Astrocyte (in vitro differentiated cells and primary cell): ENCODE measurements around the gene CAT.

Source experiments
- CTCF ChIP-seq: IDR thresholded peaks from 2 replicates; pipeline ENCODE4 v1.5.1; 2011; ENCODE audit warnings: low read depth, mild to moderate bottlenecking, inconsistent platforms, low read length, moderate library complexity; ENCODE audit not compliant: insufficient read depth
- EZH2 ChIP-seq: IDR thresholded peaks from 2 replicates; pipeline ENCODE4 v1.6.1; 2012; ENCODE audit warnings: mild to moderate bottlenecking, low read length, inconsistent platforms; ENCODE audit not compliant: insufficient read depth

GRCh38 chr11:34406413-34406812 is 32.3 kb upstream of the CAT start:
- TF ChIP-seq CTCF (no peak), EZH2 (no peak)
